Neutrophil (primary cell): ENCODE measurements around the gene KDELR1.

Source experiments
- H3K27ac ChIP-seq: fragments of 200-600 bp; sonication (generic); 2 replicates; pipeline ENCODE4 v1.5.1; 2016; ENCODE audit warnings: mild to moderate bottlenecking, moderate library complexity
- H3K27me3 ChIP-seq: fragments of 200-600 bp; sonication (generic); 2 replicates; pipeline ENCODE4 v1.6.0; 2016; ENCODE audit warnings: mild to moderate bottlenecking
- H3K36me3 ChIP-seq: fragments of 200-600 bp; sonication (generic); 2 replicates; pipeline ENCODE4 v1.5.1; 2017
- H3K4me1 ChIP-seq, 2 experiments: fragments of 200-600 bp in 1 of 2; sonication (generic) in 1 of 2; 1 replicate in 1 of 2; 2 replicates in 1 of 2; pipeline versions ENCODE4 v1.5.1 to v1.6.1; 2013 to 2016; ENCODE audit warnings: low read depth in 1 of 2, low read length in 1 of 2, mild to moderate bottlenecking in 1 of 2, moderate library complexity in 1 of 2; ENCODE audit not compliant: control insufficient read depth in 1 of 2, insufficient read depth in 1 of 2
- H3K4me3 ChIP-seq, 2 experiments: fragments of 200-600 bp in 1 of 2; sonication (generic) in 1 of 2; 1 replicate in 1 of 2; 2 replicates in 1 of 2; pipeline ENCODE4 v1.5.1; 2013 to 2016; ENCODE audit warnings: low read depth in 1 of 2, low read length in 1 of 2, mild to moderate bottlenecking in 1 of 2, moderate library complexity in 1 of 2
- H3K9me3 ChIP-seq: fragments of 200-600 bp; sonication (generic); 2 replicates; pipeline ENCODE4 v1.5.1; 2016
- CTCF ChIP-seq: fragments of 200-600 bp; sonication (generic); IDR thresholded peaks from 2 replicates; pipeline ENCODE4 v1.5.1; 2016; ENCODE audit warnings: antibody characterized with exemption

Gene KDELR1

GRCh38 chr19:48346191-48346590, 45.2 kb downstream of the KDELR1 start:
- Histone ChIP-seq H3K36me3 (no peaks in the 10 kb centered on the region), H3K27ac (no peak overlapping the region), H3K27me3 (no peaks in the 10 kb centered on the region), H3K9me3 (no peaks in the 10 kb centered on the region), H3K4me1 (peaks cover 4 to 5% of the 10 kb centered on the region in 2 experiments), H3K4me3 (no peak overlapping the region)
- no peak for TF ChIP-seq CTCF

- Histone ChIP-seq H3K27me3 (no peaks in the 10 kb centered on the region), H3K9me3 (no peaks in the 10 kb centered on the region), H3K36me3 (no peaks in the 10 kb centered on the region), H3K4me3 (no peak overlapping the region), H3K27ac (no peak overlapping the region), H3K4me1 (peaks cover 4 to 5% of the 10 kb centered on the region in 2 experiments)
- TF ChIP-seq CTCF, result no peak
Measured at GRCh38 chr19:48344892-48345291, 46.5 kb downstream of the KDELR1 start.

GRCh38 chr19:48342841-48343540, 48.4 kb downstream of the KDELR1 start:
- H3K4me1 ChIP-seq, result peaks cover 4 to 5% of the 10 kb centered on the region in 2 experiments
- no peak for TF ChIP-seq CTCF
- no peaks in the 10 kb centered on the region for H3K9me3 ChIP-seq
- H3K4me3 ChIP-seq, result no peak overlapping the region
- H3K36me3 ChIP-seq, result no peaks in the 10 kb centered on the region
- no peak overlapping the region for H3K27ac ChIP-seq
- no peaks in the 10 kb centered on the region for H3K27me3 ChIP-seq

GRCh38 chr19:48342414-48342738, 49.0 kb downstream of the KDELR1 start:
- no peaks in the 10 kb centered on the region for H3K27me3 ChIP-seq

GRCh38 chr19:48341515-48342413, 49.6 kb downstream of the KDELR1 start:
- peaks cover 4 to 5% of the 10 kb centered on the region in 2 experiments for H3K4me1 ChIP-seq
- H3K4me3 ChIP-seq, result no peak overlapping the region
- peak overlapping the region; percentile 20 for H3K27ac ChIP-seq
- H3K9me3 ChIP-seq, result no peaks in the 10 kb centered on the region
- H3K27me3 ChIP-seq, result no peaks in the 10 kb centered on the region
- TF ChIP-seq CTCF, result no peak
- H3K36me3 ChIP-seq, result no peaks in the 10 kb centered on the region

More at GRCh38 chr19:48342414-48342738, 49.0 kb downstream of the KDELR1 start:
- Histone ChIP-seq H3K27ac (peak overlapping the region; percentile 15), H3K4me1 (peaks cover 4 to 5% of the 10 kb centered on the region in 2 experiments), H3K9me3 (no peaks in the 10 kb centered on the region), H3K36me3 (no peaks in the 10 kb centered on the region), H3K4me3 (no peak overlapping the region)
- TF ChIP-seq CTCF, result no peak
